Midbrain (tissue), 1 donor: ENCODE results near the gene CLDN17.

ENCODE experiments used
- DNase-seq: peaks from one replicate; lab custom pipeline; 2025; lab: John Stamatoyannopoulos, UW

CLDN17 gene

GRCh38 chr21:30117631-30118030, 49.0 kb downstream of the CLDN17 start:
- DNase-seq: no peak

GRCh38 chr21:30116479-30116878, 50.1 kb downstream of the CLDN17 start:
- DNase-seq: no peak
